SK-N-SH (cell line): ENCODE data around the gene TPM4. TPM values are rescaled to one million over a fixed set of nuclear protein-coding genes. Genes with fewer than 3 reads are reported as not detected.

Experiments used
- CTCF ChIA-PET: fragments of 300-600, 350-600 bp; formaldehyde crosslinking; extraction: SDS; loops from one replicate; lab custom pipeline; 2021; lab: Yijun Ruan, JAX
- POLR2A ChIA-PET: fragments of 350-600 bp; sonication (Branson Sonifier 250); formaldehyde crosslinking; extraction: SDS; loops from one replicate; lab custom pipeline; 2020; ENCODE audit warnings: antibody characterized with exemption, inconsistent platforms; lab: Yijun Ruan, JAX
- DNase-seq: peaks from one replicate; pipeline ENCODE4 v3.0.0; 2012
- H2AFZ ChIP-seq: fragments of 200-600 bp; sonication (generic); 2 replicates; pipeline ENCODE4 v1.8.1; 2016; ENCODE audit warnings: antibody characterized with exemption, mild to moderate bottlenecking, low read depth
- H3F3A ChIP-seq: fragments of 200-600 bp; sonication (generic); replicated peaks from 2 replicates; pipeline ENCODE3; 2016; ENCODE audit warnings: antibody characterized with exemption, mild to moderate bottlenecking; ENCODE audit not compliant: insufficient read depth
- H3K27ac ChIP-seq, 2 experiments: fragments of 200-500 bp in 1 of 2; fragments of 200-600 bp in 1 of 2; sonication (Bioruptor generic) in 1 of 2; sonication (generic), shearing (Covaris generic) in 1 of 2; 2 replicates each; pipeline versions ENCODE4 v1.5.1 to v1.6.1; 2014 to 2016; ENCODE audit warnings: low read depth in 2 of 2, inconsistent platforms in 1 of 2, low read length in 1 of 2, mild to moderate bottlenecking in 1 of 2, mixed read lengths in 1 of 2
- H3K27me3 ChIP-seq: fragments of 200-600 bp; sonication (generic), shearing (Covaris generic); 2 replicates; pipeline ENCODE4 v1.6.1; 2016; ENCODE audit warnings: mixed run types; ENCODE audit not compliant: insufficient read depth
- H3K36me3 ChIP-seq, 2 experiments: fragments of 200-500 bp in 1 of 2; fragments of 200-600 bp in 1 of 2; sonication (Bioruptor generic) in 1 of 2; sonication (generic) in 1 of 2; replicated peaks in 1 of 2; 2 replicates each; pipeline versions ENCODE3 to v1.5.1; 2014 to 2016; ENCODE audit warnings: low read length in 1 of 2, mild to moderate bottlenecking in 1 of 2; ENCODE audit not compliant: insufficient read depth in 2 of 2, control insufficient read depth in 1 of 2
- H3K4me1 ChIP-seq, 2 experiments: fragments of 200-500 bp in 1 of 2; fragments of 200-600 bp in 1 of 2; sonication (Bioruptor generic) in 1 of 2; sonication (generic), shearing (Covaris generic) in 1 of 2; 2 replicates each; pipeline versions ENCODE4 v1.5.1 to v1.6.1; 2014 to 2016; ENCODE audit warnings: low read depth in 1 of 2, low read length in 1 of 2, mixed run types in 1 of 2; ENCODE audit not compliant: insufficient read depth in 2 of 2, control insufficient read depth in 1 of 2
- H3K4me2 ChIP-seq: fragments of 200-600 bp; sonication (generic), shearing (Covaris generic); 2 replicates; pipeline ENCODE4 v1.6.1; 2017; ENCODE audit warnings: mixed run types
- H3K4me3 ChIP-seq, 2 experiments: fragments of 200-500 bp in 1 of 2; fragments of 200-600 bp in 1 of 2; sonication (Bioruptor generic) in 1 of 2; sonication (generic), shearing (Covaris generic) in 1 of 2; 2 replicates each; pipeline versions ENCODE4 v1.5.1 to v1.8.1; 2014 to 2016; ENCODE audit warnings: low read depth in 2 of 2, inconsistent platforms in 1 of 2, low read length in 1 of 2, mild to moderate bottlenecking in 1 of 2, mixed read lengths in 1 of 2, moderate library complexity in 1 of 2
- H3K79me2 ChIP-seq: fragments of 200-600 bp; sonication (generic); 2 replicates; pipeline ENCODE4 v1.8.1; 2017; ENCODE audit warnings: mild to moderate bottlenecking; ENCODE audit not compliant: insufficient read depth
- H3K9ac ChIP-seq: fragments of 200-600 bp; sonication (generic); 2 replicates; pipeline ENCODE4 v1.6.1; 2017; ENCODE audit warnings: mixed run types
- H3K9me2 ChIP-seq: fragments of 200-600 bp; sonication (generic); 2 replicates; pipeline ENCODE4 v1.6.1; 2017; ENCODE audit warnings: mixed run types
- H3K9me3 ChIP-seq: fragments of 200-600 bp; sonication (generic); 2 replicates; pipeline ENCODE4 v1.6.1; 2017; ENCODE audit warnings: mixed run types, mild to moderate bottlenecking, moderate library complexity
- H4K20me1 ChIP-seq: fragments of 200-600 bp; sonication (generic); 2 replicates; pipeline ENCODE4 v1.6.1; 2017; ENCODE audit warnings: mild to moderate bottlenecking, mixed run types; ENCODE audit not compliant: insufficient read depth
- ELF1 ChIP-seq: IDR thresholded peaks from 2 replicates; pipeline ENCODE4 v1.4.0; 2012
- FOSL2 ChIP-seq: IDR thresholded peaks from 2 replicates; pipeline ENCODE4 v1.4.0; 2012; ENCODE audit warnings: low read depth, mild to moderate bottlenecking, moderate library complexity, borderline replicate concordance
- GABPA ChIP-seq: IDR thresholded peaks from 2 replicates; pipeline ENCODE4 v1.4.0; 2012; ENCODE audit warnings: low read depth, mild to moderate bottlenecking
- GATA2 ChIP-seq: sonication (generic); formaldehyde crosslinking; IDR thresholded peaks from 2 replicates; pipeline ENCODE4 v1.5.0; 2020; ENCODE audit warnings: mild to moderate bottlenecking, missing genetic modification reagents
- JUND ChIP-seq: IDR thresholded peaks from 2 replicates; pipeline ENCODE4 v1.4.0; 2012
- MAX ChIP-seq: IDR thresholded peaks from 2 replicates; pipeline ENCODE4 v1.4.0; 2012; ENCODE audit warnings: low read depth
- MEF2A ChIP-seq: IDR thresholded peaks from 2 replicates; pipeline ENCODE4 v1.4.0; 2012; ENCODE audit warnings: low read depth, borderline replicate concordance
- MXI1 ChIP-seq: IDR thresholded peaks from 2 replicates; pipeline ENCODE4 v1.6.1; 2012; ENCODE audit warnings: mild to moderate bottlenecking, low read depth, low read length, improper control_type of control experiment
- RAD21 ChIP-seq: IDR thresholded peaks from 2 replicates; pipeline ENCODE4 v1.6.1; 2012; ENCODE audit warnings: mild to moderate bottlenecking, low read length
- RCOR1 ChIP-seq: fragments of 150-350 bp; IDR thresholded peaks from 2 replicates; pipeline ENCODE4 v1.6.1; 2017; ENCODE audit warnings: antibody characterized with exemption, low read length
- REST ChIP-seq: IDR thresholded peaks from 2 replicates; pipeline ENCODE4 v1.6.1; 2012; ENCODE audit warnings: mild to moderate bottlenecking, low read depth, low read length, moderate library complexity
- RXRA ChIP-seq: IDR thresholded peaks from 2 replicates; pipeline ENCODE4 v1.4.0; 2012; ENCODE audit warnings: low read depth, mild to moderate bottlenecking, borderline replicate concordance
- SIN3A ChIP-seq: IDR thresholded peaks from 2 replicates; pipeline ENCODE4 v1.6.1; 2012; ENCODE audit warnings: low read depth, mild to moderate bottlenecking, low read length, moderate library complexity, borderline replicate concordance
- TAF1 ChIP-seq: IDR thresholded peaks from 2 replicates; pipeline ENCODE4 v1.6.1; 2012; ENCODE audit warnings: low read depth, mild to moderate bottlenecking, low read length, moderate library complexity, borderline replicate concordance
- TEAD4 ChIP-seq: IDR thresholded peaks from 2 replicates; pipeline ENCODE4 v1.4.0; 2012; ENCODE audit warnings: mild to moderate bottlenecking, borderline replicate concordance; ENCODE audit not compliant: insufficient read depth
- USF2 ChIP-seq: fragments of 150-350 bp; IDR thresholded peaks from 2 replicates; pipeline ENCODE4 v1.6.1; 2017; ENCODE audit warnings: antibody characterized with exemption, low read length, low read depth, borderline replicate concordance
- YY1 ChIP-seq: IDR thresholded peaks from 2 replicates; pipeline ENCODE4 v1.4.0; 2012; ENCODE audit warnings: low read depth, mild to moderate bottlenecking
- ZBTB33 ChIP-seq: IDR thresholded peaks from 2 replicates; pipeline ENCODE4 v1.4.0; 2012; ENCODE audit warnings: low read depth, borderline replicate concordance
- WGBS: methylation state at CpG from one replicate; pipeline ENCODE4 v1.1.6; 2017; ENCODE audit warnings: low lambda C conversion rate; 5-methylcytosine and 5-hydroxymethylcytosine counted together
- polyA plus RNA-seq, 3 experiments: library from polyadenylated mRNA; depleted of rRNA; stranded (reverse); fragments of >200 nt; gene quantifications; 2 replicates each; pipeline ENCODE4 v1.2.3, GENCODE V29; 2012

TPM4 gene
- polyA plus RNA-seq, 1 of the 3 experiments (the other 2 are of a cell fraction) = 440 TPM

- no peaks in the 10 kb centered on the region for H3F3A ChIP-seq
- POLR2A ChIA-PET = no interaction called here
- H3K4me1 ChIP-seq = no peaks in the 10 kb centered on the region
- H3K27me3 ChIP-seq = no peaks in the 10 kb centered on the region
- TF ChIP-seq RCOR1 (no peak), SIN3A (no peak), GATA2 (no peak), RAD21 (no peak), MXI1 (no peak), USF2 (no peak), JUND (no peak), GABPA (no peak), TAF1 (no peak), TEAD4 (no peak), REST (no peak), ELF1 (no peak), MEF2A (no peak), MAX (no peak), YY1 (no peak), ZBTB33 (no peak), FOSL2 (no peak), RXRA (no peak)
- TF ChIP-seq, all 33 proteins: peak for 0
- H4K20me1 ChIP-seq = no peaks in the 10 kb centered on the region
- no peak overlapping the region for H2AFZ ChIP-seq
- H3K27ac ChIP-seq = no peak overlapping the region
- no peaks in the 10 kb centered on the region for H3K36me3 ChIP-seq
- 27% methylated on average over 2 of the region's 3 CpGs for WGBS
- CTCF ChIA-PET = interaction anchor here (0.7 to 1.0 kb wide), 2 partner anchors 8 to 106 kb away, joined by 3 to 4 read pairs; no protein-coding TSS in a partner anchor
- H3K9me2 ChIP-seq = no peaks in the 10 kb centered on the region
- H3K4me2 ChIP-seq = no peak overlapping the region
- no peaks in the 10 kb centered on the region for H3K9me3 ChIP-seq
- no peak overlapping the region for H3K9ac ChIP-seq
- no peak overlapping the region for H3K4me3 ChIP-seq
- DNase-seq = no peak
- no peaks in the 10 kb centered on the region for H3K79me2 ChIP-seq
Observed at GRCh38 chr19:16033136-16033530, 43.2 kb upstream of the TPM4 start.
